Measurements from ENCODE around the gene C10orf53. TPM values are rescaled to one million over a fixed set of nuclear protein-coding genes. Genes with fewer than 3 reads are reported as not detected.

The C10orf53 gene
- not detected for total RNA-seq

- H3K9me3 Mint-ChIP-seq, result peaks cover 30% of the 10 kb centered on the region
- no peak within 1 kb of the TSS for H3K4me3 Mint-ChIP-seq
- no peaks in the 10 kb centered on the region for H3K4me1 Mint-ChIP-seq
- peaks cover 2% of the 10 kb centered on the region for H3K36me3 Mint-ChIP-seq
- H3K27me3 Mint-ChIP-seq, result peaks cover 67% of the 10 kb centered on the region
- H3K27ac Mint-ChIP-seq, result no peak within 1 kb of the TSS
- DNase-seq, result peak; percentile 52
Measured at GRCh38 chr10:49679480-49679893, at the start of gene C10orf53. Gene C10orf53, plus strand, starts transcription at chr10:49679651. Its CDS starts 47 bp downstream, at chr10:49679698.

- H3K4me1 Mint-ChIP-seq, result no peaks in the 10 kb centered on the region
- H3K9me3 Mint-ChIP-seq, result no peaks in the 10 kb centered on the region
- no peak overlapping the region for H3K27ac Mint-ChIP-seq
- DNase-seq, result no peak
- H3K4me3 Mint-ChIP-seq, result no peak overlapping the region
- no peaks in the 10 kb centered on the region for H3K27me3 Mint-ChIP-seq
- no peaks in the 10 kb centered on the region for H3K36me3 Mint-ChIP-seq
Measured at GRCh38 chr10:49631975-49632374, 47.5 kb upstream of the C10orf53 start.

- H3K27ac Mint-ChIP-seq, result no peak overlapping the region
- no peaks in the 10 kb centered on the region for H3K9me3 Mint-ChIP-seq
- DNase-seq, result no peak
- no peaks in the 10 kb centered on the region for H3K4me1 Mint-ChIP-seq
- H3K27me3 Mint-ChIP-seq, result peaks cover 6% of the 10 kb centered on the region
- H3K36me3 Mint-ChIP-seq, result no peaks in the 10 kb centered on the region
- H3K4me3 Mint-ChIP-seq, result no peak overlapping the region
Measured at GRCh38 chr10:49632406-49633317, 46.8 kb upstream of the C10orf53 start.

- DNase-seq, result no peak
- Mint-ChIP-seq H3K27ac (no peak overlapping the region), H3K9me3 (no peaks in the 10 kb centered on the region), H3K27me3 (peaks cover 8% of the 10 kb centered on the region), H3K4me3 (no peak overlapping the region), H3K4me1 (no peaks in the 10 kb centered on the region), H3K36me3 (no peaks in the 10 kb centered on the region)
Measured at GRCh38 chr10:49633327-49634068, 46.0 kb upstream of the C10orf53 start.

GRCh38 chr10:49634069-49634660, 45.3 kb upstream of the C10orf53 start:
- no peak for DNase-seq
- peaks cover 8% of the 10 kb centered on the region for H3K27me3 Mint-ChIP-seq

GRCh38 chr10:49642311-49642710, 37.1 kb upstream of the C10orf53 start:
- Mint-ChIP-seq H3K4me3 (no peak overlapping the region), H3K36me3 (no peaks in the 10 kb centered on the region), H3K27me3 (peaks cover 33% of the 10 kb centered on the region), H3K9me3 (no peaks in the 10 kb centered on the region), H3K4me1 (no peaks in the 10 kb centered on the region), H3K27ac (no peak overlapping the region)
- DNase-seq, result no peak

More at GRCh38 chr10:49634069-49634660, 45.3 kb upstream of the C10orf53 start:
- Mint-ChIP-seq H3K4me1 (no peaks in the 10 kb centered on the region), H3K36me3 (no peaks in the 10 kb centered on the region), H3K9me3 (no peaks in the 10 kb centered on the region), H3K27ac (no peak overlapping the region), H3K4me3 (no peak overlapping the region)

GRCh38 chr10:49643241-49644034, 36.0 kb upstream of the C10orf53 start:
- no peak overlapping the region for H3K4me3 Mint-ChIP-seq
- H3K36me3 Mint-ChIP-seq, result no peaks in the 10 kb centered on the region
- H3K27ac Mint-ChIP-seq, result no peak overlapping the region
- peaks cover 28% of the 10 kb centered on the region for H3K27me3 Mint-ChIP-seq
- H3K9me3 Mint-ChIP-seq, result no peaks in the 10 kb centered on the region
- H3K4me1 Mint-ChIP-seq, result peaks cover 3% of the 10 kb centered on the region
- DNase-seq, result no peak

- H3K9me3 Mint-ChIP-seq, result no peaks in the 10 kb centered on the region
- H3K36me3 Mint-ChIP-seq, result no peaks in the 10 kb centered on the region
- no peak for DNase-seq
- peaks cover 6% of the 10 kb centered on the region for H3K4me1 Mint-ChIP-seq
- H3K27ac Mint-ChIP-seq, result no peak overlapping the region
- H3K4me3 Mint-ChIP-seq, result no peak overlapping the region
- peaks cover 28% of the 10 kb centered on the region for H3K27me3 Mint-ChIP-seq
Measured at GRCh38 chr10:49644035-49644646, 35.3 kb upstream of the C10orf53 start.

GRCh38 chr10:49645417-49645816, 34.0 kb upstream of the C10orf53 start:
- no peak for DNase-seq
- no peak overlapping the region for H3K27ac Mint-ChIP-seq
- peaks cover 27% of the 10 kb centered on the region for H3K27me3 Mint-ChIP-seq
- no peaks in the 10 kb centered on the region for H3K36me3 Mint-ChIP-seq
- peaks cover 12% of the 10 kb centered on the region for H3K4me1 Mint-ChIP-seq
- H3K9me3 Mint-ChIP-seq, result no peaks in the 10 kb centered on the region
- no peak overlapping the region for H3K4me3 Mint-ChIP-seq

- no peaks in the 10 kb centered on the region for H3K36me3 Mint-ChIP-seq
- H3K9me3 Mint-ChIP-seq, result no peaks in the 10 kb centered on the region
- no peak overlapping the region for H3K27ac Mint-ChIP-seq
- peaks cover 20% of the 10 kb centered on the region for H3K27me3 Mint-ChIP-seq
- H3K4me3 Mint-ChIP-seq, result no peak overlapping the region
- peaks cover 12% of the 10 kb centered on the region for H3K4me1 Mint-ChIP-seq
- DNase-seq, result no peak
Measured at GRCh38 chr10:49645871-49646870, 33.3 kb upstream of the C10orf53 start.

- DNase-seq, result no peak
- peaks cover 17% of the 10 kb centered on the region for H3K27me3 Mint-ChIP-seq
- H3K4me3 Mint-ChIP-seq, result no peak overlapping the region
- H3K27ac Mint-ChIP-seq, result no peak overlapping the region
- H3K4me1 Mint-ChIP-seq, result peaks cover 12% of the 10 kb centered on the region
- no peaks in the 10 kb centered on the region for H3K36me3 Mint-ChIP-seq
- no peaks in the 10 kb centered on the region for H3K9me3 Mint-ChIP-seq
Measured at GRCh38 chr10:49647554-49647953, 31.9 kb upstream of the C10orf53 start.

- Mint-ChIP-seq H3K27me3 (peaks cover 14% of the 10 kb centered on the region), H3K4me1 (peaks cover 12% of the 10 kb centered on the region), H3K27ac (no peak overlapping the region), H3K4me3 (no peak overlapping the region), H3K9me3 (no peaks in the 10 kb centered on the region), H3K36me3 (no peaks in the 10 kb centered on the region)
- no peak for DNase-seq
Measured at GRCh38 chr10:49647985-49648795, 31.3 kb upstream of the C10orf53 start.

GRCh38 chr10:49649294-49649693, 30.2 kb upstream of the C10orf53 start:
- Mint-ChIP-seq H3K4me3 (no peak overlapping the region), H3K4me1 (peaks cover 12% of the 10 kb centered on the region)
- DNase-seq, result peak; percentile 54

More at GRCh38 chr10:49649294-49649693, 30.2 kb upstream of the C10orf53 start:
- peaks cover 5% of the 10 kb centered on the region for H3K27me3 Mint-ChIP-seq
- H3K36me3 Mint-ChIP-seq, result no peaks in the 10 kb centered on the region
- no peak overlapping the region for H3K27ac Mint-ChIP-seq
- H3K9me3 Mint-ChIP-seq, result no peaks in the 10 kb centered on the region

Measured in activated naive CD8-positive, alpha-beta T cell treated with anti-CD3 and anti-CD28 coated beads for 36 hours (primary cell).